Natural killer cell (primary cell): Measurements from ENCODE around the gene WWTR1. TPM values are rescaled to one million over a fixed set of nuclear protein-coding genes. Genes with fewer than 3 reads are reported as not detected.

Source experiments
- ATAC-seq, 3 donors: fragments of 150-1000 bp in 2 of 3; fragments of 200-7000 bp in 1 of 3; cut with Tn5 transposase; 1 replicate in 1 of 3; 2 replicates in 2 of 3; pipeline ENCODE4 v1.10.0; 2021; ENCODE audit warnings: mild to moderate bottlenecking in 2 of 3, moderate library complexity in 2 of 3
- DNase-seq, 2 donors: peaks; one replicate each; pipeline versions ENCODE4 v3.0.0 to v3.0.0-alpha.2; 2013 to 2021; ENCODE audit warnings: mixed read lengths in 1 of 2
- H3K27ac ChIP-seq: one replicate; pipeline ENCODE4 v1.5.1; 2013; ENCODE audit warnings: mild to moderate bottlenecking, low read length
- H3K27me3 ChIP-seq: one replicate; pipeline ENCODE4 v1.6.1; 2013; ENCODE audit warnings: low read length; ENCODE audit not compliant: control insufficient read depth, insufficient read depth
- H3K36me3 ChIP-seq: one replicate; pipeline ENCODE4 v1.6.1; 2013; ENCODE audit warnings: low read length; ENCODE audit not compliant: control insufficient read depth, insufficient read depth
- H3K4me1 ChIP-seq: one replicate; pipeline ENCODE4 v1.6.1; 2013; ENCODE audit warnings: low read length; ENCODE audit not compliant: control insufficient read depth, insufficient read depth
- H3K4me3 ChIP-seq: one replicate; pipeline ENCODE4 v1.5.1; 2013; ENCODE audit warnings: low read length
- H3K9me3 ChIP-seq: one replicate; pipeline ENCODE4 v1.6.1; 2013; ENCODE audit warnings: low read length; ENCODE audit not compliant: control insufficient read depth, insufficient read depth
- H3K27ac Mint-ChIP-seq, 2 donors: one replicate each; pipeline ENCODE4 v1.8.0; 2022; ENCODE audit warnings: mild to moderate bottlenecking in 2 of 2, mixed read lengths in 2 of 2, moderate library complexity in 1 of 2
- H3K27me3 Mint-ChIP-seq, 2 donors: one replicate each; pipeline ENCODE4 v1.8.0; 2022; ENCODE audit warnings: low read depth in 2 of 2, mixed read lengths in 2 of 2
- H3K36me3 Mint-ChIP-seq: one replicate; pipeline ENCODE4 v1.8.0; 2022; ENCODE audit warnings: mixed read lengths
- H3K4me1 Mint-ChIP-seq, 2 donors: one replicate each; pipeline ENCODE4 v1.8.0; 2022; ENCODE audit warnings: mixed read lengths in 2 of 2
- H3K4me3 Mint-ChIP-seq: one replicate; pipeline ENCODE4 v1.8.0; 2022; ENCODE audit warnings: mild to moderate bottlenecking, moderate library complexity, mixed read lengths
- H3K9me3 Mint-ChIP-seq, 2 donors: one replicate each; pipeline ENCODE4 v1.8.0; 2022; ENCODE audit warnings: mixed read lengths in 2 of 2
- CTCF ChIP-seq: fragments of 200-600 bp; IDR thresholded peaks from one replicate; pipeline ENCODE4 v1.8.0; 2022; ENCODE audit warnings: antibody characterized with exemption
- WGBS: methylation state at CpG from one replicate; pipeline ENCODE4 v1.1.7; 2013; ENCODE audit warnings: missing lambda C conversion rate; ENCODE audit not compliant: insufficient coverage; 5-methylcytosine and 5-hydroxymethylcytosine counted together
- intact Hi-C: fragments of 100-400 bp; cut with micrococcal nuclease; formaldehyde crosslinking; loops from one replicate; pipeline ENCODE4 v1.14.2; 2022
- total RNA-seq, 4 donors: library from RNA; stranded (reverse); fragments of 120-200 nt in 1 of 4; gene quantifications; one replicate each; pipeline versions ENCODE4 v1.2.3 to v1.2.4, GENCODE V29; 2013 to 2022

WWTR1 gene
- total RNA-seq, 3 donors from 2014 or later (not counting 1 experiment from before 2014, with no cell fraction given): 0.72 to 1.1 (median 0.73) TPM

GRCh38 chr3:149586871-149587270 lies 71.0 kb downstream of the WWTR1 start:
- Histone ChIP-seq H3K27me3 (no peaks in the 10 kb centered on the region), H3K27ac (no peak overlapping the region), H3K4me3 (no peak overlapping the region), H3K36me3 (no peaks in the 10 kb centered on the region), H3K4me1 (no peaks in the 10 kb centered on the region), H3K9me3 (no peaks in the 10 kb centered on the region)
- no peak for TF ChIP-seq CTCF
- ATAC-seq (no peak), DNase-seq (no peak)
- H3K4me3 Mint-ChIP-seq: no peak overlapping the region
- H3K9me3 Mint-ChIP-seq: no peaks in the 10 kb centered on the region
- WGBS: 100% methylated on average over 1 of the region's 1 CpG
- H3K27ac Mint-ChIP-seq: no peak overlapping the region
- H3K4me1 Mint-ChIP-seq: peaks cover 0 to 4% of the 10 kb centered on the region in 2 donors
- H3K36me3 Mint-ChIP-seq: no peaks in the 10 kb centered on the region
- intact Hi-C loops: no loop called here
- peaks cover 14 to 27% of the 10 kb centered on the region in 2 donors for H3K27me3 Mint-ChIP-seq

GRCh38 chr3:149585401-149585726 lies 72.5 kb downstream of the WWTR1 start:
- Mint-ChIP-seq H3K36me3 (no peaks in the 10 kb centered on the region), H3K9me3 (no peaks in the 10 kb centered on the region), H3K4me1 (peaks cover 6 to 10% of the 10 kb centered on the region in 2 donors), H3K4me3 (no peak overlapping the region), H3K27ac (no peak overlapping the region), H3K27me3 (peaks cover 19 to 37% of the 10 kb centered on the region in 2 donors)
- no peaks in the 10 kb centered on the region for H3K4me1 ChIP-seq
- ATAC-seq (no peak), DNase-seq (no peak)
- H3K36me3 ChIP-seq: no peaks in the 10 kb centered on the region
- intact Hi-C loops: no loop called here
- WGBS: 0% methylated on average over 1 of the region's 2 CpGs
- H3K4me3 ChIP-seq: no peak overlapping the region
- no peaks in the 10 kb centered on the region for H3K27me3 ChIP-seq
- no peaks in the 10 kb centered on the region for H3K9me3 ChIP-seq
- TF ChIP-seq CTCF: no peak
- H3K27ac ChIP-seq: no peak overlapping the region

- H3K4me1 ChIP-seq: no peaks in the 10 kb centered on the region
- no peaks in the 10 kb centered on the region for H3K27me3 ChIP-seq
- no peak for ATAC-seq
- H3K9me3 Mint-ChIP-seq: no peaks in the 10 kb centered on the region
- H3K4me1 Mint-ChIP-seq: peaks cover 6 to 15% of the 10 kb centered on the region in 2 donors
- DNase-seq: no peak
- H3K4me3 ChIP-seq: no peak overlapping the region
- intact Hi-C loops: no loop called here
- H3K36me3 Mint-ChIP-seq: no peaks in the 10 kb centered on the region
- H3K36me3 ChIP-seq: no peaks in the 10 kb centered on the region
- H3K4me3 Mint-ChIP-seq: no peak overlapping the region
- H3K27me3 Mint-ChIP-seq: peaks cover 19 to 37% of the 10 kb centered on the region in 2 donors
- no peaks in the 10 kb centered on the region for H3K9me3 ChIP-seq
- 90% methylated on average over 5 of the region's 5 CpGs for WGBS
- H3K27ac ChIP-seq: no peak overlapping the region
- H3K27ac Mint-ChIP-seq: no peak overlapping the region
- TF ChIP-seq CTCF: no peak
Measured at GRCh38 chr3:149583921-149584635, 73.7 kb downstream of the WWTR1 start.

GRCh38 chr3:149582395-149582794 lies 75.4 kb downstream of the WWTR1 start:
- Histone ChIP-seq H3K9me3 (no peaks in the 10 kb centered on the region), H3K4me1 (no peaks in the 10 kb centered on the region), H3K27me3 (no peaks in the 10 kb centered on the region), H3K36me3 (no peaks in the 10 kb centered on the region), H3K27ac (no peak overlapping the region), H3K4me3 (no peak overlapping the region)
- 81% methylated on average over 6 of the region's 7 CpGs for WGBS
- H3K4me3 Mint-ChIP-seq: no peak overlapping the region
- peaks cover 6 to 15% of the 10 kb centered on the region in 2 donors for H3K4me1 Mint-ChIP-seq
- TF ChIP-seq CTCF: no peak
- no peak for DNase-seq
- intact Hi-C loops: no loop called here
- H3K36me3 Mint-ChIP-seq: no peaks in the 10 kb centered on the region
- H3K9me3 Mint-ChIP-seq: no peaks in the 10 kb centered on the region
- ATAC-seq: no peak
- peaks cover 17 to 28% of the 10 kb centered on the region in 2 donors for H3K27me3 Mint-ChIP-seq
- H3K27ac Mint-ChIP-seq: no peak overlapping the region
